Measurements from ENCODE around the gene AFP.

The AFP gene

GRCh38 chr4:73433140-73433539, 2.9 kb upstream of the AFP start:
- DNase-seq (ENCODE audit: low read depth) = no peak
- no peak overlapping the region for H3K4me3 ChIP-seq (ENCODE audit: low read depth, low read length)
- no peak for TF ChIP-seq CTCF (IDR thresholded peaks at IDR 0.05; ENCODE audit: low read depth, low read length, missing control alignments)
- in situ Hi-C loops (cut with HindIII; ENCODE audit: low sequenced_read_pairs) = no loop called here

- DNase-seq (ENCODE audit: low read depth) = no peak
- no peak overlapping the region for H3K4me3 ChIP-seq (ENCODE audit: low read depth, low read length)
- in situ Hi-C loops (cut with HindIII; ENCODE audit: low sequenced_read_pairs) = no loop called here
- TF ChIP-seq CTCF (IDR thresholded peaks at IDR 0.05; ENCODE audit: low read depth, low read length, missing control alignments) = peak; percentile 12
These were observed 1.7 kb upstream of the AFP start for GRCh38 chr4:73434311-73434710.

GRCh38 chr4:73436674-73437557, 895 bp downstream of the AFP start:
- H3K4me3 ChIP-seq (ENCODE audit: low read depth, low read length) = no peak overlapping the region
- DNase-seq (ENCODE audit: low read depth) = no peak
- no peak for TF ChIP-seq CTCF (IDR thresholded peaks at IDR 0.05; ENCODE audit: low read depth, low read length, missing control alignments)
- in situ Hi-C loops (cut with HindIII; ENCODE audit: low sequenced_read_pairs) = no loop called here

- no peak overlapping the region for H3K4me3 ChIP-seq (ENCODE audit: low read depth, low read length)
- in situ Hi-C loops (cut with HindIII; ENCODE audit: low sequenced_read_pairs) = no loop called here
- DNase-seq (ENCODE audit: low read depth) = no peak
- no peak for TF ChIP-seq CTCF (IDR thresholded peaks at IDR 0.05; ENCODE audit: low read depth, low read length, missing control alignments)
These were observed 1.5 kb downstream of the AFP start for GRCh38 chr4:73437558-73437956.

DNA sequence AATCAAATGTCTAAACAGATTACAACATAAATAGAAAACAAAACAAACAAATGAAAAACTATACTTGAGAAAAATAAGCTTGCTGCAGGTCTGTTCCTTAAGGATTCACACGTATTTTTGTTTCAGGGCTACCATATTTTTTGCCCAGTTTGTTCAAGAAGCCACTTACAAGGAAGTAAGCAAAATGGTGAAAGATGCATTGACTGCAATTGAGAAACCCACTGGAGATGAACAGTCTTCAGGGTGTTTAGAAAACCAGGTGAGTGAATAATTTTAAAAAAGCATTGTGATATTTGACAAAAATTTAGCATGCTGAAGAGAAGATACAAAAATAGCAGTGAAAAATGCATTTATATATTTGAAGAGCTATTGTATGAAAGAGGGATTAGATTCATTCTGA, 2.0 kb downstream of the AFP start:
- in situ Hi-C loops (cut with HindIII; ENCODE audit: low sequenced_read_pairs) = no loop called here
- no peak for DNase-seq (ENCODE audit: low read depth)
- H3K4me3 ChIP-seq (ENCODE audit: low read depth, low read length) = no peak overlapping the region
- TF ChIP-seq CTCF (IDR thresholded peaks at IDR 0.05; ENCODE audit: low read depth, low read length, missing control alignments) = no peak

- in situ Hi-C loops (cut with HindIII; ENCODE audit: low sequenced_read_pairs) = no loop called here
- no peak for DNase-seq (ENCODE audit: low read depth)
- TF ChIP-seq CTCF (IDR thresholded peaks at IDR 0.05; ENCODE audit: low read depth, low read length, missing control alignments) = no peak
- no peak overlapping the region for H3K4me3 ChIP-seq (ENCODE audit: low read depth, low read length)
These were observed 2.7 kb downstream of the AFP start for GRCh38 chr4:73438582-73439215.

Data from astrocyte of the cerebellum (primary cell).